GM23338 (cell line): ENCODE results near the gene SLC40A1. TPM values are rescaled to one million over a fixed set of nuclear protein-coding genes. Genes with fewer than 3 reads are reported as not detected.

Experiments
- ATAC-seq: fragments of 200-7000 bp; cut with Tn5 transposase; 3 replicates; pipeline ENCODE4 v1.9.1; 2020
- DNase-seq: peaks from one replicate; pipeline ENCODE4 v3.0.0-alpha.2; 2015; ENCODE audit warnings: low spot score
- H2AFZ ChIP-seq: fragments of 200-600 bp; sonication (generic); 2 replicates; pipeline ENCODE4 v1.8.0; 2016; ENCODE audit warnings: antibody characterized with exemption, mild to moderate bottlenecking, moderate library complexity
- H3F3A ChIP-seq: fragments of 200-600 bp; sonication (generic); replicated peaks from 2 replicates; pipeline ENCODE4 v1.8.0; 2017; ENCODE audit warnings: antibody characterized with exemption, mixed run types, low read depth
- H3K27ac ChIP-seq: fragments of 200-600 bp; sonication (generic); 2 replicates; pipeline ENCODE4 v1.6.1; 2016; ENCODE audit warnings: low read depth
- H3K27me3 ChIP-seq: fragments of 200-600 bp; sonication (generic); 2 replicates; pipeline ENCODE4 v1.8.0; 2016; ENCODE audit warnings: mild to moderate bottlenecking, mixed run types, moderate library complexity; ENCODE audit not compliant: insufficient read depth
- H3K36me3 ChIP-seq: fragments of 200-600 bp; sonication (generic); 2 replicates; pipeline ENCODE4 v1.8.0; 2016; ENCODE audit warnings: mild to moderate bottlenecking; ENCODE audit not compliant: insufficient read depth
- H3K4me1 ChIP-seq: fragments of 200-600 bp; sonication (generic); 2 replicates; pipeline ENCODE4 v1.8.0; 2016; ENCODE audit warnings: mild to moderate bottlenecking, moderate library complexity; ENCODE audit not compliant: insufficient read depth
- H3K4me2 ChIP-seq: fragments of 200-600 bp; sonication (generic); 2 replicates; pipeline ENCODE4 v1.7.1; 2017; ENCODE audit warnings: mixed run types
- H3K4me3 ChIP-seq: fragments of 200-600 bp; sonication (generic); 2 replicates; pipeline ENCODE4 v1.6.1; 2016; ENCODE audit warnings: mixed run types
- H3K79me2 ChIP-seq: fragments of 200-600 bp; sonication (generic); replicated peaks from 2 replicates; pipeline ENCODE4 v1.8.0; 2017; ENCODE audit warnings: mild to moderate bottlenecking; ENCODE audit not compliant: insufficient read depth
- H3K9me2 ChIP-seq: fragments of 200-600 bp; sonication (generic); 2 replicates; pipeline ENCODE4 v1.8.0; 2017; ENCODE audit not compliant: insufficient read depth
- H4K20me1 ChIP-seq: fragments of 200-600 bp; sonication (generic); replicated peaks from 2 replicates; pipeline ENCODE4 v1.8.0; 2017; ENCODE audit warnings: mild to moderate bottlenecking; ENCODE audit not compliant: insufficient read depth
- H3K27ac Mint-ChIP-seq: 2 replicates; pipeline ENCODE4 v1.8.0; 2020; ENCODE audit warnings: inconsistent platforms, mild to moderate bottlenecking, moderate library complexity, mixed read lengths
- H3K27me3 Mint-ChIP-seq: 3 replicates; pipeline ENCODE4 v1.8.0; 2022; ENCODE audit warnings: low read depth, mild to moderate bottlenecking, moderate library complexity, mixed read lengths, inconsistent platforms; ENCODE audit not compliant: insufficient read depth, poor library complexity
- H3K36me3 Mint-ChIP-seq: 3 replicates; pipeline ENCODE4 v1.8.0; 2021; ENCODE audit warnings: low read depth, mild to moderate bottlenecking, inconsistent platforms, moderate library complexity, mixed read lengths
- H3K4me1 Mint-ChIP-seq: 3 replicates; pipeline ENCODE4 v1.8.0; 2020; ENCODE audit warnings: mild to moderate bottlenecking, inconsistent platforms, mixed read lengths
- H3K4me3 Mint-ChIP-seq: 3 replicates; pipeline ENCODE4 v1.8.0; 2021; ENCODE audit warnings: moderate library complexity, mild to moderate bottlenecking, inconsistent platforms, mixed read lengths
- H3K9me3 Mint-ChIP-seq: 3 replicates; pipeline ENCODE4 v1.8.0; 2020; ENCODE audit warnings: moderate library complexity, mild to moderate bottlenecking, inconsistent platforms, mixed read lengths
- CREB1 ChIP-seq: fragments of 250-450 bp; sonication (Bioruptor Pico); IDR thresholded peaks from 2 replicates; pipeline ENCODE4 v1.5.0; 2020; ENCODE audit warnings: low read depth, mild to moderate bottlenecking, moderate library complexity
- EZH2 ChIP-seq: fragments of 200-600 bp; sonication (generic); IDR thresholded peaks from one replicate; pipeline ENCODE4 v1.8.0; 2017; ENCODE audit warnings: antibody characterized with exemption, mild to moderate bottlenecking, low read depth; ENCODE audit not compliant: unreplicated experiment
- EZH2phosphoT487 ChIP-seq: fragments of 200-600 bp; sonication (generic); IDR thresholded peaks from one replicate; pipeline ENCODE4 v1.8.1; 2018; ENCODE audit warnings: antibody characterized with exemption; ENCODE audit not compliant: unreplicated experiment
- JUNB ChIP-seq: IDR thresholded peaks from one replicate; pipeline ENCODE4 v1.6.1; 2016; ENCODE audit warnings: antibody characterized with exemption; ENCODE audit not compliant: unreplicated experiment
- NANOG ChIP-seq: IDR thresholded peaks from 2 replicates; pipeline ENCODE4 v1.6.1; 2016; ENCODE audit warnings: antibody characterized with exemption, borderline replicate concordance
- POLR2AphosphoS5 ChIP-seq: IDR thresholded peaks from 2 replicates; pipeline ENCODE4 v1.6.1; 2016; ENCODE audit warnings: antibody characterized with exemption, low read depth
- STAT1 ChIP-seq: IDR thresholded peaks from one replicate; pipeline ENCODE4 v1.6.1; 2016; ENCODE audit warnings: antibody characterized with exemption; ENCODE audit not compliant: unreplicated experiment
- ZNF114 ChIP-seq: fragments of 250-450 bp; sonication (Bioruptor Pico); IDR thresholded peaks from 2 replicates; pipeline ENCODE4 v1.5.0; 2020; ENCODE audit warnings: mild to moderate bottlenecking, moderate library complexity
- ZNF331 ChIP-seq: fragments of 250-450 bp; sonication (Bioruptor Pico); IDR thresholded peaks from 2 replicates; pipeline ENCODE4 v1.5.0; 2020; ENCODE audit warnings: low read depth, mild to moderate bottlenecking, moderate library complexity
- polyA plus RNA-seq: library from polyadenylated mRNA; unstranded; fragments of >200 nt; fragmentation: Nextera tagmentation; extraction: Ambion mirVana; gene quantifications from 2 replicates; pipeline ENCODE4 v1.2.1, GENCODE V29; 2016
- total RNA-seq: library from RNA; depleted of rRNA; stranded (reverse); fragments of >200 nt; shearing (Covaris generic); gene quantifications from 2 replicates; pipeline ENCODE4 v1.2.3, GENCODE V29; 2014
- TF ChIP-seq, protein P1 (sequence below): fragments of 250-450 bp; sonication (Bioruptor Pico); IDR thresholded peaks from 2 replicates; pipeline ENCODE4 v1.5.0; 2020; ENCODE audit warnings: mild to moderate bottlenecking, moderate library complexity
- TF ChIP-seq, protein P2 (sequence below): IDR thresholded peaks from 2 replicates; pipeline ENCODE4 v1.6.1; 2016; ENCODE audit warnings: antibody characterized with exemption
- TF ChIP-seq, protein P3 (sequence below), 2 experiments: fragments of 200-600 bp in 1 of 2; sonication (generic) in 1 of 2; conservative IDR thresholded peaks; 2 replicates each; pipeline versions ENCODE4 v1.5.1 to v1.6.1; 2016 to 2017; ENCODE audit warnings: antibody characterized with exemption in 2 of 2, low read depth in 2 of 2, mild to moderate bottlenecking in 2 of 2, moderate library complexity in 1 of 2
- TF ChIP-seq, protein P4 (sequence below): IDR thresholded peaks from one replicate; pipeline ENCODE4 v1.6.1; 2018; ENCODE audit warnings: antibody characterized with exemption; ENCODE audit not compliant: unreplicated experiment

Gene SLC40A1
- total and polyA plus RNA-seq, 2 experiments from 2014 or later = 0.08 TPM; not detected in 1

DNA sequence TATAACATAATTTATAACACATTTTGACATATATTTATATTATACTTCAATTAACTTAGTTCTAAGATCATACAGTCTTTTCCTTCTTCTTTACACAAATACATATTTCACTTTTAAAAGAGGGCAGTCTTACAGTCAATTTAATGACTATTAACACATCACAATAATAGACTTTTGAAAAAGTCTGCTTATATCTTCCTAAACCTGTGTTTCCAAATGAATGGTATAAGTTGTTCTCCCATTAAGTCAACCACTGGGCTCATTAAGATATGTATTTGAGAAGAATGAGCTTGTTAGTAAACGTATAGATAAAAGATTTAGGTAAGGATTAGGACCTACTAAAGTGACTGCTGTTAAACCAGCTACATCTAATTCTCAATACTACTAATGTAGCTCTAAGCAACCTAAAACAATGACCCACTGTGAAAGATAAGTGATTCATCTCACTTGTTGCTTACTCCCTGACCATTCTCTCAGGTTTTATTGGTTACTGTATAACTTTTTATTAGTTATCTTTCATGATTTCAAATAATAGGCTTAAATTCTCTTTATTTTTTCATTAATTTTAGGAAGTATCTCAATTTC is 27.0 kb downstream of the SLC40A1 start:
- ATAC-seq (no peak), DNase-seq (no peak)
- Histone ChIP-seq H3K79me2 (no peaks in the 10 kb centered on the region), H3K4me1 (peaks cover 11% of the 10 kb centered on the region; the same call in 1 of the 2 replicates), H3K9me2 (no peaks in the 10 kb centered on the region), H3F3A (no peaks in the 10 kb centered on the region), H3K4me2 (no peak overlapping the region), H2AFZ (no peak overlapping the region), H3K36me3 (no peaks in the 10 kb centered on the region), H3K27me3 (no peaks in the 10 kb centered on the region), H3K27ac (no peak overlapping the region), H3K4me3 (no peak overlapping the region), H4K20me1 (no peaks in the 10 kb centered on the region)
- no peaks in the 10 kb centered on the region for H3K36me3 Mint-ChIP-seq
- H3K4me3 Mint-ChIP-seq = no peak overlapping the region
- no peaks in the 10 kb centered on the region for H3K9me3 Mint-ChIP-seq
- TF ChIP-seq, protein P1, sequence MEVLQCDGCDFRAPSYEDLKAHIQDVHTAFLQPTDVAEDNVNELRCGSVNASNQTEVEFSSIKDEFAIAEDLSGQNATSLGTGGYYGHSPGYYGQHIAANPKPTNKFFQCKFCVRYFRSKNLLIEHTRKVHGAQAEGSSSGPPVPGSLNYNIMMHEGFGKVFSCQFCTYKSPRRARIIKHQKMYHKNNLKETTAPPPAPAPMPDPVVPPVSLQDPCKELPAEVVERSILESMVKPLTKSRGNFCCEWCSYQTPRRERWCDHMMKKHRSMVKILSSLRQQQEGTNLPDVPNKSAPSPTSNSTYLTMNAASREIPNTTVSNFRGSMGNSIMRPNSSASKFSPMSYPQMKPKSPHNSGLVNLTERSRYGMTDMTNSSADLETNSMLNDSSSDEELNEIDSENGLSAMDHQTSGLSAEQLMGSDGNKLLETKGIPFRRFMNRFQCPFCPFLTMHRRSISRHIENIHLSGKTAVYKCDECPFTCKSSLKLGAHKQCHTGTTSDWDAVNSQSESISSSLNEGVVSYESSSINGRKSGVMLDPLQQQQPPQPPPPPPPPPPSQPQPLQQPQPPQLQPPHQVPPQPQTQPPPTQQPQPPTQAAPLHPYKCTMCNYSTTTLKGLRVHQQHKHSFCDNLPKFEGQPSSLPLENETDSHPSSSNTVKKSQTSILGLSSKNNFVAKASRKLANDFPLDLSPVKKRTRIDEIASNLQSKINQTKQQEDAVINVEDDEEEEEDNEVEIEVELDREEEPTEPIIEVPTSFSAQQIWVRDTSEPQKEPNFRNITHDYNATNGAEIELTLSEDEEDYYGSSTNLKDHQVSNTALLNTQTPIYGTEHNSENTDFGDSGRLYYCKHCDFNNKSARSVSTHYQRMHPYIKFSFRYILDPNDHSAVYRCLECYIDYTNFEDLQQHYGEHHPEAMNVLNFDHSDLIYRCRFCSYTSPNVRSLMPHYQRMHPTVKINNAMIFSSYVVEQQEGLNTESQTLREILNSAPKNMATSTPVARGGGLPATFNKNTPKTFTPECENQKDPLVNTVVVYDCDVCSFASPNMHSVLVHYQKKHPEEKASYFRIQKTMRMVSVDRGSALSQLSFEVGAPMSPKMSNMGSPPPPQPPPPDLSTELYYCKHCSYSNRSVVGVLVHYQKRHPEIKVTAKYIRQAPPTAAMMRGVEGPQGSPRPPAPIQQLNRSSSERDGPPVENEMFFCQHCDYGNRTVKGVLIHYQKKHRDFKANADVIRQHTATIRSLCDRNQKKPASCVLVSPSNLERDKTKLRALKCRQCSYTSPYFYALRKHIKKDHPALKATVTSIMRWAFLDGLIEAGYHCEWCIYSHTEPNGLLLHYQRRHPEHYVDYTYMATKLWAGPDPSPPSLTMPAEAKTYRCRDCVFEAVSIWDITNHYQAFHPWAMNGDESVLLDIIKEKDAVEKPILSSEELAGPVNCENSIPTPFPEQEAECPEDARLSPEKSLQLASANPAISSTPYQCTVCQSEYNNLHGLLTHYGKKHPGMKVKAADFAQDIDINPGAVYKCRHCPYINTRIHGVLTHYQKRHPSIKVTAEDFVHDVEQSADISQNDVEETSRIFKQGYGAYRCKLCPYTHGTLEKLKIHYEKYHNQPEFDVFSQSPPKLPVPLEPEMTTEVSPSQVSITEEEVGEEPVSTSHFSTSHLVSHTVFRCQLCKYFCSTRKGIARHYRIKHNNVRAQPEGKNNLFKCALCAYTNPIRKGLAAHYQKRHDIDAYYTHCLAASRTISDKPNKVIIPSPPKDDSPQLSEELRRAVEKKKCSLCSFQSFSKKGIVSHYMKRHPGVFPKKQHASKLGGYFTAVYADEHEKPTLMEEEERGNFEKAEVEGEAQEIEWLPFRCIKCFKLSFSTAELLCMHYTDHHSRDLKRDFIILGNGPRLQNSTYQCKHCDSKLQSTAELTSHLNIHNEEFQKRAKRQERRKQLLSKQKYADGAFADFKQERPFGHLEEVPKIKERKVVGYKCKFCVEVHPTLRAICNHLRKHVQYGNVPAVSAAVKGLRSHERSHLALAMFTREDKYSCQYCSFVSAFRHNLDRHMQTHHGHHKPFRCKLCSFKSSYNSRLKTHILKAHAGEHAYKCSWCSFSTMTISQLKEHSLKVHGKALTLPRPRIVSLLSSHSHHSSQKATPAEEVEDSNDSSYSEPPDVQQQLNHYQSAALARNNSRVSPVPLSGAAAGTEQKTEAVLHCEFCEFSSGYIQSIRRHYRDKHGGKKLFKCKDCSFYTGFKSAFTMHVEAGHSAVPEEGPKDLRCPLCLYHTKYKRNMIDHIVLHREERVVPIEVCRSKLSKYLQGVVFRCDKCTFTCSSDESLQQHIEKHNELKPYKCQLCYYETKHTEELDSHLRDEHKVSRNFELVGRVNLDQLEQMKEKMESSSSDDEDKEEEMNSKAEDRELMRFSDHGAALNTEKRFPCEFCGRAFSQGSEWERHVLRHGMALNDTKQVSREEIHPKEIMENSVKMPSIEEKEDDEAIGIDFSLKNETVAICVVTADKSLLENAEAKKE (CRISPR knock-in tag) = no peak
- TF ChIP-seq JUNB = no peak
- TF ChIP-seq, protein P2, sequence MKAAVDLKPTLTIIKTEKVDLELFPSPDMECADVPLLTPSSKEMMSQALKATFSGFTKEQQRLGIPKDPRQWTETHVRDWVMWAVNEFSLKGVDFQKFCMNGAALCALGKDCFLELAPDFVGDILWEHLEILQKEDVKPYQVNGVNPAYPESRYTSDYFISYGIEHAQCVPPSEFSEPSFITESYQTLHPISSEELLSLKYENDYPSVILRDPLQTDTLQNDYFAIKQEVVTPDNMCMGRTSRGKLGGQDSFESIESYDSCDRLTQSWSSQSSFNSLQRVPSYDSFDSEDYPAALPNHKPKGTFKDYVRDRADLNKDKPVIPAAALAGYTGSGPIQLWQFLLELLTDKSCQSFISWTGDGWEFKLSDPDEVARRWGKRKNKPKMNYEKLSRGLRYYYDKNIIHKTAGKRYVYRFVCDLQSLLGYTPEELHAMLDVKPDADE = no peak
- TF ChIP-seq STAT1 = no peak
- TF ChIP-seq, protein P3, sequence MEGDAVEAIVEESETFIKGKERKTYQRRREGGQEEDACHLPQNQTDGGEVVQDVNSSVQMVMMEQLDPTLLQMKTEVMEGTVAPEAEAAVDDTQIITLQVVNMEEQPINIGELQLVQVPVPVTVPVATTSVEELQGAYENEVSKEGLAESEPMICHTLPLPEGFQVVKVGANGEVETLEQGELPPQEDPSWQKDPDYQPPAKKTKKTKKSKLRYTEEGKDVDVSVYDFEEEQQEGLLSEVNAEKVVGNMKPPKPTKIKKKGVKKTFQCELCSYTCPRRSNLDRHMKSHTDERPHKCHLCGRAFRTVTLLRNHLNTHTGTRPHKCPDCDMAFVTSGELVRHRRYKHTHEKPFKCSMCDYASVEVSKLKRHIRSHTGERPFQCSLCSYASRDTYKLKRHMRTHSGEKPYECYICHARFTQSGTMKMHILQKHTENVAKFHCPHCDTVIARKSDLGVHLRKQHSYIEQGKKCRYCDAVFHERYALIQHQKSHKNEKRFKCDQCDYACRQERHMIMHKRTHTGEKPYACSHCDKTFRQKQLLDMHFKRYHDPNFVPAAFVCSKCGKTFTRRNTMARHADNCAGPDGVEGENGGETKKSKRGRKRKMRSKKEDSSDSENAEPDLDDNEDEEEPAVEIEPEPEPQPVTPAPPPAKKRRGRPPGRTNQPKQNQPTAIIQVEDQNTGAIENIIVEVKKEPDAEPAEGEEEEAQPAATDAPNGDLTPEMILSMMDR (conservative IDR thresholded peaks at IDR 0.05; ENCODE audit: low read depth in 2 of 2) = no peak
- TF ChIP-seq EZH2phosphoT487 = no peak
- TF ChIP-seq, protein P4, sequence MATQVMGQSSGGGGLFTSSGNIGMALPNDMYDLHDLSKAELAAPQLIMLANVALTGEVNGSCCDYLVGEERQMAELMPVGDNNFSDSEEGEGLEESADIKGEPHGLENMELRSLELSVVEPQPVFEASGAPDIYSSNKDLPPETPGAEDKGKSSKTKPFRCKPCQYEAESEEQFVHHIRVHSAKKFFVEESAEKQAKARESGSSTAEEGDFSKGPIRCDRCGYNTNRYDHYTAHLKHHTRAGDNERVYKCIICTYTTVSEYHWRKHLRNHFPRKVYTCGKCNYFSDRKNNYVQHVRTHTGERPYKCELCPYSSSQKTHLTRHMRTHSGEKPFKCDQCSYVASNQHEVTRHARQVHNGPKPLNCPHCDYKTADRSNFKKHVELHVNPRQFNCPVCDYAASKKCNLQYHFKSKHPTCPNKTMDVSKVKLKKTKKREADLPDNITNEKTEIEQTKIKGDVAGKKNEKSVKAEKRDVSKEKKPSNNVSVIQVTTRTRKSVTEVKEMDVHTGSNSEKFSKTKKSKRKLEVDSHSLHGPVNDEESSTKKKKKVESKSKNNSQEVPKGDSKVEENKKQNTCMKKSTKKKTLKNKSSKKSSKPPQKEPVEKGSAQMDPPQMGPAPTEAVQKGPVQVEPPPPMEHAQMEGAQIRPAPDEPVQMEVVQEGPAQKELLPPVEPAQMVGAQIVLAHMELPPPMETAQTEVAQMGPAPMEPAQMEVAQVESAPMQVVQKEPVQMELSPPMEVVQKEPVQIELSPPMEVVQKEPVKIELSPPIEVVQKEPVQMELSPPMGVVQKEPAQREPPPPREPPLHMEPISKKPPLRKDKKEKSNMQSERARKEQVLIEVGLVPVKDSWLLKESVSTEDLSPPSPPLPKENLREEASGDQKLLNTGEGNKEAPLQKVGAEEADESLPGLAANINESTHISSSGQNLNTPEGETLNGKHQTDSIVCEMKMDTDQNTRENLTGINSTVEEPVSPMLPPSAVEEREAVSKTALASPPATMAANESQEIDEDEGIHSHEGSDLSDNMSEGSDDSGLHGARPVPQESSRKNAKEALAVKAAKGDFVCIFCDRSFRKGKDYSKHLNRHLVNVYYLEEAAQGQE = no peak
- TF ChIP-seq ZNF114 (CRISPR knock-in tag) = no peak
- TF ChIP-seq EZH2 = no peak
- no peak for TF ChIP-seq ZNF331
- no peak for TF ChIP-seq NANOG
- TF ChIP-seq CREB1 (CRISPR knock-in tag) = no peak
- no peak for TF ChIP-seq POLR2AphosphoS5
- no peak overlapping the region for H3K27ac Mint-ChIP-seq
- H3K27me3 Mint-ChIP-seq = no peaks in the 10 kb centered on the region
- peaks cover 15% of the 10 kb centered on the region; the same call in 2 of the 3 replicates for H3K4me1 Mint-ChIP-seq
